ENCODE results near the gene ESRRB.

The ESRRB gene

GRCh38 chr14:76547831-76548230, 171.9 kb downstream of the ESRRB start:
- no peak for DNase-seq

GRCh38 chr14:76550534-76550933, 174.6 kb downstream of the ESRRB start:
- DNase-seq, result no peak

- DNase-seq, result no peak
Measured at GRCh38 chr14:76551116-76551515, 175.2 kb downstream of the ESRRB start.
